ENCODE results near the gene PAEP.

Gene PAEP

GRCh38 chr9:135574943-135575342, 13.4 kb downstream of the PAEP start:
- Mint-ChIP-seq H3K36me3 (ENCODE audit: low read depth) (no peaks in the 10 kb centered on the region), H3K9me3 (no peaks in the 10 kb centered on the region), H3K4me3 (no peak overlapping the region), H3K27ac (no peak overlapping the region), H3K27me3 (ENCODE audit: low read depth) (no peaks in the 10 kb centered on the region), H3K4me1 (no peaks in the 10 kb centered on the region)
- no peak for TF ChIP-seq CTCF (IDR thresholded peaks at IDR 0.05; ENCODE audit: unreplicated experiment in 3 of 3)

DNA sequence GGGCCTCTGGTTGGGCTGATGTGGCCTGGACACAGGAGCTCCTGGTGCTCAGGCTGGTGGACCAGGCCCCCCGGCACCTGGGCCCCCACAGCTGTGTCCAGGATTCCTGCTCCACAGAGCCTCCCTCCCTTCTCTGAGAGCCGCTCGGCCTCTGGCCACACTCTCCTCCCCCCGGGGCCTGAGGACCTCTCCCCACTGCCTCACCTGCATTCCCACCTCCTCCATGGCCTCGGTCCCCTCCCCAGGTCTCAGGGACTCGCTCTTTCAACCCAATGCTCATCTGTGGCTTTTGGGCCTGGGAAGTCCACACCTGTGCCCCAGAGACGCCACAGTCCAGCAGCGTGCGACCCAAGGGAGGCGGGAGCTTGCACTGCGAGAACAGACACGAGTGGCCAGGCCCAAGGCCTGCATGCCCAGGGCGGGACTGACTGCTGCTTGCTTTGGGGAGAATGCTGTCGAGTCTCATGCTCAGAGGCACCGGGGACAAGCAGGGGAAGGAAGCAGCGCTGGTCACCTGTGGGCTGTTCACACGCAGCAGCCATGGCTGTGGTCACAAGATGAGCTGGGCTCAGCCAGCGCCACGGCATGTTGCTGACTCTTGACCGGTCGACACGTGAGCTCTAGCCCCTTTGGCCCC, 14.6 kb downstream of the PAEP start:
- no peaks in the 10 kb centered on the region for H3K4me1 Mint-ChIP-seq
- H3K4me3 Mint-ChIP-seq = no peak overlapping the region
- H3K9me3 Mint-ChIP-seq = no peaks in the 10 kb centered on the region
- H3K27me3 Mint-ChIP-seq (ENCODE audit: low read depth) = peaks cover 3% of the 10 kb centered on the region
- no peak overlapping the region for H3K27ac Mint-ChIP-seq
- no peak for TF ChIP-seq CTCF (IDR thresholded peaks at IDR 0.05; ENCODE audit: unreplicated experiment in 3 of 3)
- H3K36me3 Mint-ChIP-seq (ENCODE audit: low read depth) = no peaks in the 10 kb centered on the region

DNA sequence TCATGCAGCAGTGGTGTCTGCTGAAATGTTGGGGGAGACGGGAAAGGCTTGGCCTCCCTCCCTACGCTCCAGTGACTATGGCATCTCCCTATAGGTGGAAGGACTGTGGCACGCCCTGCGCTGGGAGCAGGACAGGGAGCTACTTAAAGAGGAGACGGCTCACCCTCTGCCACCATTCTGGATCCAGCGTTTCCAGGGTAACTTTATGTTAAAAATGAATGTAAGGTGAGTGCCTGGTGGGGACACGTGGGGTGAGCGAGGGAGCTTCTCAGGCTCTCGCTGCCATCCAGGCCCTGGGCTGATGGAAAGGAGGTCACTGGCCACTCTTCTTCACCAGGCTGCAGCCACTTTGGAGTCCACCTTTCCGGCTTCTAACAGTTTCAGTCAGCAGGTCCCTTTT, 15.7 kb downstream of the PAEP start:
- Mint-ChIP-seq H3K36me3 (ENCODE audit: low read depth) (no peaks in the 10 kb centered on the region), H3K4me3 (no peak overlapping the region), H3K4me1 (no peaks in the 10 kb centered on the region), H3K27me3 (ENCODE audit: low read depth) (peaks cover 5% of the 10 kb centered on the region), H3K27ac (no peak overlapping the region), H3K9me3 (no peaks in the 10 kb centered on the region)
- no peak for TF ChIP-seq CTCF (IDR thresholded peaks at IDR 0.05; ENCODE audit: unreplicated experiment in 3 of 3)

GRCh38 chr9:135579356-135579755, 17.8 kb downstream of the PAEP start:
- Mint-ChIP-seq H3K4me3 (no peak overlapping the region), H3K9me3 (no peaks in the 10 kb centered on the region), H3K27ac (no peak overlapping the region), H3K36me3 (ENCODE audit: low read depth) (no peaks in the 10 kb centered on the region), H3K4me1 (no peaks in the 10 kb centered on the region), H3K27me3 (ENCODE audit: low read depth) (peaks cover 5% of the 10 kb centered on the region)
- no peak for TF ChIP-seq CTCF (IDR thresholded peaks at IDR 0.05; ENCODE audit: unreplicated experiment in 3 of 3)

GRCh38 chr9:135579889-135580660, 18.5 kb downstream of the PAEP start:
- no peaks in the 10 kb centered on the region for H3K4me1 Mint-ChIP-seq
- H3K27ac Mint-ChIP-seq = no peak overlapping the region
- H3K27me3 Mint-ChIP-seq (ENCODE audit: low read depth) = peaks cover 5% of the 10 kb centered on the region
- no peak overlapping the region for H3K4me3 Mint-ChIP-seq
- no peaks in the 10 kb centered on the region for H3K9me3 Mint-ChIP-seq
- H3K36me3 Mint-ChIP-seq (ENCODE audit: low read depth) = no peaks in the 10 kb centered on the region
- TF ChIP-seq CTCF (IDR thresholded peaks at IDR 0.05; ENCODE audit: unreplicated experiment in 3 of 3) = no peak
